AG20443 (cell line): ENCODE results near the gene COMP.

ENCODE experiments used
- DNase-seq: peaks from one replicate; pipeline ENCODE4 v3.0.0; 2012; ENCODE audit warnings: low spot score, mixed read lengths

COMP gene

DNA sequence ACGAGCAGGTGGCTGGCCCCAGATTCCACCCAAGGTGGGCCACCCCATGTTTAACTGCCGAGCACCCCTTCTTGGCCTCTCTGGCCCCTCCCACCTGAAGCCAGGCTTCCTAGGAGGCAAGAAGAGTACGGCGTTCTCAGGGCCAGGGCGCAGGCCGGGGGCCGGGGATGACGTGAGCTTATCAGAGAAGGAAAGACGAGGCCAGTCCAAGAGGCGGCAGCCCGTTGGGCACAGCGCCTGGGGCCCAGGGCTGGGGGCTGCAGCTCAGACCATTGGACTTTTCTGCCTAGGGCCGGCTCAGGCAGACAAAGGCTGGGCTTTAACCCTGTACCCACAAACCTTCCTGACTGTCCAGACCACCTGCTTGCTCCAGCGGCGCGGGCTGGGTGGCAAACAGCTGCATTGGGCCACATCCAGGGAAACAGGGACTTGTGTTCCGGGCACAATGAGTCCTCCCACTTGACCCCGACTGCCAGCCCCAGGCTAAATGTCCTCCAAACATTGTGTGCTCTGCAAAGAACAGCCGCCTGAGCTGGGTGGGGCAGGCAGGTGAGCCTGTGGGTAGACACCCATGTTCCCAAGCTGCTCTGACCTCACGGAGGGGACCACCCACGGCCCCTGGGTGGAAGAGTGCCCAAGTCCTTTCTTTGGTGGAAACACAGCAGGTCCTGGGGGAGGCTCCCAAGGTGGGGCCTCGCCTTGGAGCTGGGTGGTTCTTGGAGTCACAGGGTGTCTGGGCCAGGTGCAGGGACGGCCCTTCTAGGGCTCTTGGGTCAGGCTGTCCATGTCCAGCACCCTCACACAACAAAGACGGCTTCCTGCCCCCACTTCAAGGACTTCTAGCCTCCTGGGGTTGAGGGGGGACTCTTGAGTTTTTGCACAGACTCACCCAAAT, 21.9 kb downstream of the COMP start:
- DNase-seq = no peak

DNA sequence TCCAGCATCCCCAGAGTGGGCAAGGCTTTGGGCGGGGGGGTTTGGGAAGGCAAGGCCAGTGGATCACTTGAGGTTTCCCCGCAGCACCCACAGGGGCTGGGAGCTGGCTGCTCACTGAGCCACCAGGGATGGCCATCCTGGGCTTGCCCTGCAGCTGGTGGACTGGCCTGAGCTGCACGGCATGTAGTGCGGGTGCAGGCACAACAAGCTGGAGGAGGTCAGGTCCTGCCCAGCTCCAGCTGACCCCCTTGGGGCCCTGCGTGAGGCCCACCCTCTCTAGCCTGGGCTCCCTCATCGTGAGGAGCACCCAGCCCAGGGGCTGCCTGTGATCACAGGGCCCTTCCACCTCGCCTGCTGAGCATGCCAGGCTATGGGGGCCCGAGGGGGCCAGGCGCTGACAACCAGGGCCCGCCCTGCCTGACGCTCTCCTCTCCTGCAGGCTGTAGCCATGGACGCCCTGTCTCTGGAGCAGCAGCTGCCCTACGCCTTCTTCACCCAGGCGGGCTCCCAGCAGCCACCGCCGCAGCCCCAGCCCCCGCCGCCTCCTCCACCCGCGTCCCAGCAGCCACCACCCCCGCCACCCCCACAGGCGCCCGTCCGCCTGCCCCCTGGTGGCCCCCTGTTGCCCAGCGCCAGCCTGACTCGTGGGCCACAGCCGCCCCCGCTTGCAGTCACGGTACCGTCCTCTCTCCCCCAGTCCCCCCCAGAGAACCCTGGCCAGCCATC, 22.9 kb downstream of the COMP start:
- DNase-seq = no peak

DNA sequence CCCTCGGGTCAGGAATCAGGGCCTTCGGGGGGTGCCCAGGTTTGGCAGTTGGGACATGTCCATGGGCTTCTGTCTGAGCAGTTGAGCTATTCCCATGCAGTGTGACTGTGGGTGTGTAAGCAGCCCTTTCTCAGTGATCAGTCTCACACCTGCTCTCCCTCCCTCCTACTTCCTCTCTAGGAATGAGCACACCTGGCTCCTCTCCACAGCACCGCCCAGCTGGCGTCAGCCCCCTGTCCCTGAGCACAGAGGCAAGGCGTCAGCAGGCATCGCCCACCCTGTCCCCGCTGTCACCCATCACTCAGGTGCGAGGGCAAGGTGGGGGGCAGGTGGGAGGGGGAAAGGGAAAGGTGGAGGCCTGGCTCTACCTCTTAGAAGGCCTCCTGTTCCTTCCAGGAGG, 25.9 kb downstream of the COMP start:
- no peak for DNase-seq

DNA sequence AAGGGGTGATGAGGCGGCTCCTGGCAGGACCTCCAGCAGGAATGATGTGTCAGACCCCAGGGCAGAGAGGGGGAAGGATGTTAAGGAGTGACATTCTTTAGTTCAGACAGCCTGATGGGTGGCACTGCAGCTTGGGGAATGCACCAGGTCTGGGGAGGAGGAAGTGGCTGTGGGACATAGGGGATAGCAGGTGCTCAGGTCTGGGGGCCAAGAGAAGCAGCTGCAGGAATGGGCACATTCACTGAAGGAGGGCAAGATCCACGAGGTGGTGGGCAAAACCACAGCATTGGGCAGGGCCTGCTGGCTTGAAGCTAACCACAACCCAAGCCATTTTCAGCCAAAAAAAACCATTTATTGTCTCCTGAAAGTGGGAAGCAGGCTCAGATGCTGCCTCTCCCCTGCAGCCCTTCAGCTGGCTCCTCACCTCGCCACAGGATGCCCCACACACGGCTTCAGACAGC, 26.5 kb downstream of the COMP start:
- DNase-seq = peak; percentile 66

DNA sequence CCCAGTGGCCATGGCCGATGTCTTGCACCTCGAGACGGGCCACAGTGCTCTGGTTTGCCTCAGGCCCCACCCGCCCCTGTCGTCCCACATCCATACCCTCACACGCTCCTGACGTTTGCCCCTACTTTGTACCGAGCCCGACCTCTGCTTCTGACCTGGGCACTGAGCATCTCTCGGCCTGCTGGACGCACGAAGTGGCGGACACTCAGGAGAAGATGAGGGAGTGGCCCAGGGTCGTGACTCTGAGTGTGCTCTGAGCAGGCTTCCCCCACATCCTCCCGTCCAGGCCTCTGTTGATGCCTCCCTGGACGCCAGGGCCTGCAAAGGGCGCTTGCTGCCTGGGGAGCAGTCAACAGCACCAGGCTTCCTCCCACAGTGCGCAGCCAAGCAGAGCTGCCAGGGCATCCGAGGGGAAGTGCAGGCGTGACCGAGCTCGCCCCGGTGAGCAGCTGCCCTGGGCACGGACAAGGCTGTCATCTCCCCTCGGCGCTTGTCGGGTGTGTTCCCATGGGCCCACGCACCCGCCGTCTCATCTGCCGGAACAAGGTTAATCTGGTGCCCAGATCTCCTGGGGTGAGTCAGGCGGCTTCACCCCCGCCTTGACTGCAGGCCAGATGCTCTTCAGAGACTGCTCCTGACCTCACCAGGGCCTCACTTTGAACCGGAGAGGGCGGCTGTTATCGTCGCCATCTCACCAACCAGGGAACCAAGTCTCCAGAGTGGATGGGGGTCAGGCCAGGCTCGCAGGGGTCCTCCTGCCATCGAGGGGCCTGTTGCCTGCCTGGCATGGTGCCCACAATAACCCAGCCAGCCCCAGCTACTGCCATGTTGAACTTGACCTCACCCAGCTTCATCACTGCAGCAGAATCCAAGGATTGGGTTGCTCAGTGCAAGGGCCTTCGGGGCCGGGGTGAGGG, 27.2 kb downstream of the COMP start:
- peak; percentile 91 for DNase-seq

DNA sequence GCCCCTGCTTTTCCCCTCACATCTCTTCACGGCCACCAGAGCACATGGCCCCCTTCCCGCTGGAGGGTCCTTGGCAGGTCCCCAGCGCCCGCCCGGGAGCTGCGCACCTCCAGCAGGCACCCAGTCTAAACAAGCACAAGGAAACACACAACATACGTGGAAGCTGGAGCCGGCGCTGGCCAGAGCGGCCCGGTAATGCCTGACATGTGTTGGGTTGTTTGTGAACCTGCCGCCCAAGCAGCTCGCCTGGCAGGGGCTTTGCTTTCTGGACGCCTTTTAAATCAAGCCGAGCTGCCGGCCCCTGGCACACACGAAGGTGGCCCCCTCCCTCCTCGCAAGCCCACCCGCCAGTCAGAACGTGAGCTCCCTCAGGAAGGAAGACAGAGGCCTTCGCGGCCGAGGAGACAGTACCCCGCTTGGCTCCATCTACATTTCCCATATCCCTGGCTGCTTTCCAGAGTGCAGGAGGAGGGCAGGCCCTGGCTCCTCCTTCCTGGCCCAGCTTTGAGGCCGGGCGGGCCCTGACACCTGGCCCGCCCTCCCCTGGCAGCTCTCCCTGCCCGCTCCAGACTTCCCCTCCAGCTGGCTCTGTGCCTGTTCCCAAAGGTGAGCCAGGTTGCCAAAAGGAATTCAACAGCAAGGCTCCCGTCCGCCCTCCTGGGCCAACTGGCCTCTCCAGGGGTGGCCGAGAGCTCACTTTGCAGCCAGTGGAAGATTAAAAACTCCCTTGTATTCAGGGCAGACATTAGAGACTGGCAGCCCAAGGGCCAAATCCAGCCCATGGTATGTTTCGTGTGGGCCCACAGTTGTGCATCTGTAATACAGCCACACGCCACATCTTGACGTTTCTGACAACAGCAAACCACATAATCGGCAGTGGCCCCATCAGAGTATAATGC, 28.7 kb downstream of the COMP start:
- no peak for DNase-seq

DNA sequence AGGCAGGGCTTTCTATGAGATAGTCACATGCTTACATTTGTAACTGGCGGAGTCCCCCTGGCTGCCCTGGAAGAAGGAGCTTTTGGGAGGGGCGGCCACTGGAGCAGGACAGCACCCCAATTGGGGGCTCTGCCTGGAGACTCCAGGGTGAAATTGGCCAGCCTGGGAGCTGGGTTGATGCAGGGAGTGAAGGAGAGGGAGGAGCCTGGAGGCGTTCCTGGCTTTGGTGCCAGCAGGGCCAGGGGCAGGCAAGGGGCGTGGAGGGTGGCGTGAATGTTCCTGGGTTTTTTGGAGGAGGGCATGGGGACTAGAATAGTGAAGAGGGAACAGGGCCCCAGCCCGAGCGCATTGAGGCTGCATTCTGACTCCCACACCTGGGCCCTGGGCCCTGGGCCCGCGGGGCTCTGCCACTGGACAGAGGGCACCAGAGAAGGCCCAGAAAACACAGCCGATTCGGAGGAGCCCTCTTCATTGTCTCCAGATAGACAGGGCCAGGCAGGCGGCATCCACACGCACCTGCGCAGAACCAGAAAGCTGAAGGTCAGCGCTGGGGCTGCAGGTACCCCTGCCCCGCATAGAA, 29.5 kb downstream of the COMP start:
- no peak for DNase-seq

DNA sequence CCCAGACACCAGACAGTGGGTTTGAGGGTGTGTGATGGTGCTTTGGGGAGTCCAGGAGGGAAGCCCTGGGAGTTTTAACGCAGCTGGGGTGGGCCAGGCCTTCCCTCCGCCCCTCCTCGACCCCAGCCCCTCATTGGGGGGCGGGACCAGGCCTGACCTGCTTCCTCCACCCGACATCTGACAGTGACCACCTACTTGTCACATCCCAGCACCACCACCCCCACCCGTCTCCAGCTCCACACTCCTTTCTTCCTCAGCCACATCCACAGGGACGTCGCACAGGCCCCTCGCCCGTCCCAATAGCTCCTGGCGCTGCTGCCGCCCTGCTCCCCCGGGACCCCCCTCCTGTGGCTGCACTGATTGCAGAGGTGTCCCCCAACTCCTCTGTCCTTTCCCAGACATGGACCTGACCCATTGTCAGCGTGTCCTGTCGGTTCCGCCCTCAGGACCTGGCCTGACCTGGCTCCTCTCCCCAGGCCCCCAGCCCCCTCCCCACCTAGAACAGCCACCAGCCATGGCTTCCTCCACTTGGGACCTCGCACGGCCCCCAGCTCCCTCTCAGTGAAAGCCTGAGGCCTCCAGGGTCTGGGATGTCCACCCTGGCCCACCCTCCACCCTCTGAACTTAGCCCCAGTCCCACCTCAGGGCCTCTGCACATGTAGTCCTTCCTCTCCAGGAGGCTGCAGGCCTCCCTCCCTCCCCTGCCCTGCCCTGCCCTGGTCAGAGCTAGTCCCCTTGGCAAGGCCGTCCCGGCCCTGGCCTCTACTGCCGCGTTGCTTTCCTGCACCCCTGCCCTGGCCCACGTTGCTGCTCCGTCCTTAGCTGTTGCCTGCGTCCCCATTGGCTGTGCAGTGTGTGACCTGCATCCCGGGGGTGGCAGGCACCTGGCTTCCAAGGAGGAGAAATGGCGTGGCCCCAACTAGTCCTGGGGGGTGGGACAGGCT, 30.4 kb downstream of the COMP start:
- no peak for DNase-seq

DNA sequence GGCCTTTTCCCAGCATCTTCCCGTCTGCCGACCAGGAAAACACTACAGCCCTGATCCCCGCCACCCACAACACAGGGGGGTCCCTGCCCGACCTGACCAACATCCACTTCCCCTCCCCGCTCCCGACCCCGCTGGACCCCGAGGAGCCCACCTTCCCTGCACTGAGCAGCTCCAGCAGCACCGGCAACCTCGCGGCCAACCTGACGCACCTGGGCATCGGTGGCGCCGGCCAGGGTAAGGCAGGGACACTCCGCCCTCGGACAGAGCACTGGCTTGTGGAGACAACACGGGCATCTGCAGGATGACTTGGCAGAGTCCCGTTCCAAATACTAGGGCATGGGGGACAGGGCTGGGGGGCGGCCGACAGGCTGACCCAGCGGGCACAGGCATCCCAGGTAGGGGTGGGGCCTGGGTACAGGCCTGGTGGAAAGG, 31.1 kb downstream of the COMP start:
- no peak for DNase-seq

DNA sequence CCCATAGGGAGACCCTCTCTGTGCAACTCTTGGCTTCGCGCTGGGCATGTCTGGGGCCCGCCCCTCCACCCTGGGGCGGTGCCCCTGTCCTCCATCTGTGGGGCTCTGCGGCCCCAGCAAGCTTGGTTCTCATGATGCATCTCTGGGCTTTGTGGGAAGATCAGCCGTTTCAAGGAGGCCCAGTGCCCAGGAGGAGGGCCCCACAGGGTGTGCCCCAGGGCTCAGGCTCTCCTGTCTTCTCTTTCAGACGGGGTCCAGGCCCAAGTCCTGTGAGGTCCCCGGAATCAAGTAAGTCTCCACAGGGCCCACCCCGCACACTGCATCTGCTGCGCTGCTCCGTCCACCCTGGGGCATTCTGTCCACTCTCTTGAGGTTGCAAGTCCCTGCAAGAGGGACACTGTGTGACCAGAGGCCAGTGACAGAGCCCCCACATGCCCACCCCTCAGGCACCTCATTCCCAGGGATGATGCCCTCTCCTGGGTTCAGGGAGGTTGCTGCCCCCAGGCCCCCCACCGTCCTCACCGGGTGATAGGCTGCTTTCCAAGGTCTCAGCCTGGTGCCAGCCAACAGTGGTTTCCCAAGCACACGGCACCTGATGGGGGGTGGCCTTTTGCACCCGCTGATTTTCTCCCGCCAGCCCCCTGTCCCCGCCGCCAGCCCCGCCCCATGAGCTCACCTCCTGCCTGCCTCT, 31.7 kb downstream of the COMP start:
- DNase-seq = no peak

DNA sequence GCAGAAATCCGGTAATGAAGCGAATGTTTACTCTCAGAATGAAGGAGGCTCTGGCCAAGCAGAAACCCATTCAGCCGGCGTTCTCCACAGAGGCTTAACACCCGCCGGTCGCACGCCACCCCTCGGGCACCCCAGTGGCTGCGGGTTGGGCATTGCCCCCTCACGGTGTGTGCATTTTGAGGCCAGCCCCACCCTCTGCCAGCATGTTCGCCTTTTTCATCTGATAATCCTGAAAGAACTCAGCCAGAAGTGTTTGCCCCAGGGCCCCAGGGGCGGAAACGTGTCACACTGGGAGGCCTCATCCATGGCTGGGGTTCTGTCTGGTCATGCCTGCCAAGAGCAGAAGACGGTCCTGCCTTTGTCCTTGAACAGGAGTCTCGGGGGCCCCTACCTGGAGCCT, 34.2 kb downstream of the COMP start:
- DNase-seq = no peak

DNA sequence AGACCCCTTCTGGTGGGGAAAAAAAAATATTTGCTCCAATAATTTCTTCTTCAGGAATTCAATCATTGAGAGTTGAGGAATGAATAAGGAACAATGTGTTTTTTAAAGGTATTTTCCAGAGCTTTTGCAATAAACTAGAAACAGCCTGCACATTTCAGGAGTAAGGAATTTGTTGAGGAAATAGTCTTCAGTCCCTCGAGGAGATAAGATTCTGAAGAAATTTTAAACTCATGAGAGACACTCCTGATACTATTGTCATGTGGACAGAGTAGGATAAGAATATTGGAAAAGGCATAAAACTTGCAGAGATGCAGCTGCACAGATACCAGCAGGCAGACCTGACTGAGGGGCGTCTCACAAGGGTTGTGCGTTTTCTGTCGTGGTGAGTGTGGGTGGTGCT, 36.6 kb downstream of the COMP start:
- DNase-seq = no peak

DNA sequence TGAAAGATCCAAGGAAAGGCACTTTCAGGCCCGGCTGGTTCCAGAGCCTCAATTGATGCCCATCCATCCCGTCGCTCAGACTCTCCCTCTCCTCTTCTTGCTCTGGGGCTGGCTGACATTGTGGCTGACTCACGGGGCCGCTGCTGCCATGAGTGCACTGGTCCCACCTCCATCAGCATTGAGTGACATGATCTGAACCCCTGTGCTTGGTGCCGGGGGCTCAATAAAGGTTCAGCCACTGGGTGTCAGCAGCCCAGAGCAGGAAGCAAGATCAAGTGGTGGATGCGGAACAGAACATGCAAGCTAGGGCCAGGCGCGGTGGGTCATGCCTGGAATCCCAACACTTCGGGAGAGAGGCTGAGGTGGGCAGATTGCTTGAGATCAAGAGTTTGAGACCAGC, 39.5 kb downstream of the COMP start:
- DNase-seq = no peak

DNA sequence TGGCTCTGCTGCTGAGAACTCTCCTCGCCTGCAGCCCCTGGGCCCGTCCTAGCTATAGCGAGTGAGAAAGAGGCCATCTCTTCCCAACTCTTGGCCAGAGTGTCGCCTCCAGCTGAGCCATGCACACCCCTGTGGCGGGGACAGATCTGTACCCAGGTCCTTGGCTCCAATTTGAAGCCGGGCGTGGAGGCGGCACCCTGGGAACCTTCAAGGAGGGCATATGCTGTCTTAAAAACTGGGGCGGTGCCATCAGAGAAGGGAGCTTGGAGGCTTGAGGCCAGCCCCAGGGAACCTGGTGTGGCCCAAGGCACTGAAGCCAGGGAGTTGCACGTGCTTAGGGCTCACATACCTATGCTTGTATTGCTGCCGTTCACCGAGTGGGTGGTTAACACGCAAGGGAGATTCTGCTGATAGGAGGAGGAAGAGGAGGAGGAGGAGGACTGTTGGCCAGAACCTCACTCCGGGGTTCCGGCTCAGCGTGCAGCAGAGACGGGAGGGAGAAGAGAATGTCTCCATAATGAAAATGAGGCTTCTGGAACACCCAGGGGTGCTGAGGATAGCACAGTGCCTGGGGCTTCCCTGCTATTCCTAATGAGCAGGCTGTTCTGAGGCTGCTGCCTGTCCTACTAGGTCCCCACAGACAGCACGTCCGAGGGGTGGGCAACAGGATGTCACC, 40.7 kb downstream of the COMP start:
- DNase-seq = no peak

DNA sequence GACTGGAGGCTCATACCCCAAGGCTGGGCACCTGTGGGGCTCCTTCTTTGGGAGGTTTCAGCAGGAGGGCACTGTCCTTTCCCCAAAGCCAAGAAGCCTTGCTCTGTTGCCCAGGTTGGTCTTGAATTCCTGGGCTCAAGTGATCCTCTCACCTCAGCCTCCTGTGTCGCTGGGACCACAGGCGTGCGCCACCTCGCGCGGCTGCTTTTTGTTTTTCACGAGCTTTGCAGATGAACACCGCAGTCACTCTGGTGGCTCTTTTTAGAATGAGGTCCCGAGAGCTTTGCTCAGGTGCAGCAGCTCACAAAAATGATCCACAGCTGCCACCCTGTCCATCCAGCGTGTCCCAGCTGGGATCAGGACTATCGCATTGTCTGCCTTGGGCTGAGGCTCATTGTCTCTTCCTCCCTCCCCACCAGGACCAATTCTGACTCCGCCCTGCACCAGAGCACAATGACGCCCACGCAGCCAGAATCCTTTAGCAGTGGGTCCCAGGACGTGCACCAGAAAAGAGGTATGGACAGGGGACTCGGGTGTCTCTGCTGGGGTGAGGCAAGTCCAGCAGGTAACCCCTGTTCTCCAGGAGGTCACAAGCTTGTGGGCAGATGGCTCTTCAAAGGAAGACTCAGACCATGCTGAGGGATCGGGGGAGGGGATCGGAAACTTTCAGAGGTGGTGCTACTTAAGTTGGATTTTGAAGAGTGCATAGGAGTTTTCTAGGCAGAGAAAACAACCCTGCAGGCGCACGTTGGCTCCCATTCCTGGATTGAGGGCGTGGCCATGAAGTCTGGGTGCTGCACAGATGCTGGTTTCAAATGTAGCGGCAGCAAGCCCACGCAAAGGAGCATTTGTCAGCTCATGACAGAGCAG, 41.5 kb downstream of the COMP start:
- no peak for DNase-seq

DNA sequence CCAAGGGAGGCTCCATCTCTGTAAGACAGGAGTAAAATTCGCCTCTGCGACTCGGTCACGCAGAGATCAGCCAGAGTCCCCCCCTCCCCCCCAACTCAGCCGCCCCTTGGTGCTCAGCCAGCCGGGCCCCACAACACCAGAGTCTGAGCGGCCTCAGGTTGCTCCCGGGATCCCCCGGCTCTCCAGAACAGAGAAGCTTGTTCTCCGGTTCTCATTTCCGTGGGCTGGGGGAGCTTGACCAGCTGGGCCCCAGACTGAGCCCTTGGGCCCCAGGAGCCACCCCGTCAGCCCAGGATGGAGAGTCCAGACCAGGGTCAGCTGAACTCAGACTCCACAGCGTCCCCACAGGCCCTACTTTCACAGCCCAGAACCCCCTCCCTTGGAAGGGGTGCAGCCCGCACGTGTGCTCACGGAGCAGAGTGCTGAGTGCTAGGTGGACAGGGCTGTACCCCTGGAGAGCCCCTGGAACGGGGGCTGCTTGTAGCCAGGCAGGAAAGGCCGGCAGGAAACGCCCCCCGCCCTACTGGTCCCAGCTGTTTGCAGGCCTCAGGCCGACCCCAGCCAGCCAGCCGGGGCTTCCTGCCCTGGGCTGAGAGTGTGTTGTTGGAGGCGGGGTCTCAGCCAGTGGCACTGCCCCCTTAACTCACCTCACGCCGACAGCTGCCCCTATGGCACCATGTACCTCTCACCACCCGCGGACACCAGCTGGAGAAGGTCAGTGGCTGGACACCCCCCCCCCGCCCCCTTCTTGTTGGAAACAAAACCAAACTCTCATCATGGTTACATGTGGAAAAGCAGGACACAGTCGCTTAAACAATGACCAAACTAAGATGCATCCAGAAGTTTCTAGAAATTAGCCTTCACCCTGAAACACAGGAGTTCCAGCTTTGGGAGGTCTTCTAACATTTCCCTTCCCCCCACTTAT, 44.4 kb downstream of the COMP start:
- DNase-seq = no peak
